ENCODE measurements around the gene MYO18A.

MYO18A gene

GRCh38 chr17:29078183-29079045, 101.8 kb downstream of the MYO18A start:
- TF ChIP-seq, protein P1, sequence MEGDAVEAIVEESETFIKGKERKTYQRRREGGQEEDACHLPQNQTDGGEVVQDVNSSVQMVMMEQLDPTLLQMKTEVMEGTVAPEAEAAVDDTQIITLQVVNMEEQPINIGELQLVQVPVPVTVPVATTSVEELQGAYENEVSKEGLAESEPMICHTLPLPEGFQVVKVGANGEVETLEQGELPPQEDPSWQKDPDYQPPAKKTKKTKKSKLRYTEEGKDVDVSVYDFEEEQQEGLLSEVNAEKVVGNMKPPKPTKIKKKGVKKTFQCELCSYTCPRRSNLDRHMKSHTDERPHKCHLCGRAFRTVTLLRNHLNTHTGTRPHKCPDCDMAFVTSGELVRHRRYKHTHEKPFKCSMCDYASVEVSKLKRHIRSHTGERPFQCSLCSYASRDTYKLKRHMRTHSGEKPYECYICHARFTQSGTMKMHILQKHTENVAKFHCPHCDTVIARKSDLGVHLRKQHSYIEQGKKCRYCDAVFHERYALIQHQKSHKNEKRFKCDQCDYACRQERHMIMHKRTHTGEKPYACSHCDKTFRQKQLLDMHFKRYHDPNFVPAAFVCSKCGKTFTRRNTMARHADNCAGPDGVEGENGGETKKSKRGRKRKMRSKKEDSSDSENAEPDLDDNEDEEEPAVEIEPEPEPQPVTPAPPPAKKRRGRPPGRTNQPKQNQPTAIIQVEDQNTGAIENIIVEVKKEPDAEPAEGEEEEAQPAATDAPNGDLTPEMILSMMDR (IDR thresholded peaks at IDR 0.05), result no peak
- TF ChIP-seq ZFX (IDR thresholded peaks at IDR 0.05; ENCODE audit: borderline replicate concordance), result no peak
- no peak overlapping the region for H3K27ac ChIP-seq

- TF ChIP-seq, protein P1 (IDR thresholded peaks at IDR 0.05), result no peak
- no peak for TF ChIP-seq ZFX (IDR thresholded peaks at IDR 0.05; ENCODE audit: borderline replicate concordance)
- no peak overlapping the region for H3K27ac ChIP-seq
These were observed 102.9 kb downstream of the MYO18A start for GRCh38 chr17:29077320-29077719.

DNA sequence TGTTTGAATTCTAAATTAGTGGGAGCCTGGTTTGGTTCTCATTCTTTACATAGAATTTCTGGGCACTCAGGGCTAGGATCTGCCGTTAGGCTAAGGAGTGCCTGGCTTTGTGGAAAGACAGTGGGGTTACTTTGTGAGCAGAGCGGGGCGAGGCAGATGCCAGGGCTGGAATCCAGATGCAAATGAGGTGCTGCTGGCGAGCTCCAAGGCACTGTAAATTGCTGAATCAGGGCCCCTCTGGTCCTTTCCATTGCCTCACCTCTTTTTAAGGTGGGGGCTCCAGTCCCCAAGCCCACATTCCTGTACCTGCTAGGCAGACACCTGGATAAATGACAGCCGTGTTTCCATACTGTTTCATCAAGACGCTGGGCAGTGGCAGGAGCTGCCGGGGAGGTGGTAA, 103.5 kb downstream of the MYO18A start:
- TF ChIP-seq, protein P1 (IDR thresholded peaks at IDR 0.05), result no peak
- TF ChIP-seq ZFX (IDR thresholded peaks at IDR 0.05; ENCODE audit: borderline replicate concordance), result no peak
- no peak overlapping the region for H3K27ac ChIP-seq

- TF ChIP-seq ZFX (IDR thresholded peaks at IDR 0.05; ENCODE audit: borderline replicate concordance), result no peak
- TF ChIP-seq, protein P1 (IDR thresholded peaks at IDR 0.05), result no peak
- no peak overlapping the region for H3K27ac ChIP-seq
These were observed 104.1 kb downstream of the MYO18A start for GRCh38 chr17:29076087-29076486.

DNA sequence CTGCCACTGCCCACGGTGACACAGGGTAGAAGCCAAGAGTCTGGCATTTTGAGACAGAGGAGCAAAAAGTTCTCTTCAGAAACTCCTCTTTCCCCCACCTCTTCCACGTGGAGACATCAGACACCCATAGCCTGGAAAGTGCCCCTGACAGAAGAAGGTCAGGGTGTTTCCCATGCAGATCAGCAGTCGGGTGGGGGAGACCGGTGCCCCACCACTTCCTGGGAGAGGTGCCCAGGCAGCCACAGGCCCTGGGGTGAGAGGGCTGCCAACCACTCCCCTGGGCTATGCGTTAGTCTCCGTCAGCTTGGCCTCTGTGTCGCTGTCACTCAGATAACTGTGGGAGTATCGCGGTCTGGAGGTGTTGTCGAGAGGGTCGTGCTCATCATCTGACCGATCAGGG, 105.7 kb downstream of the MYO18A start:
- H3K27ac ChIP-seq, result no peak overlapping the region
- TF ChIP-seq, protein P1 (IDR thresholded peaks at IDR 0.05), result no peak
- no peak for TF ChIP-seq ZFX (IDR thresholded peaks at IDR 0.05; ENCODE audit: borderline replicate concordance)

DNA sequence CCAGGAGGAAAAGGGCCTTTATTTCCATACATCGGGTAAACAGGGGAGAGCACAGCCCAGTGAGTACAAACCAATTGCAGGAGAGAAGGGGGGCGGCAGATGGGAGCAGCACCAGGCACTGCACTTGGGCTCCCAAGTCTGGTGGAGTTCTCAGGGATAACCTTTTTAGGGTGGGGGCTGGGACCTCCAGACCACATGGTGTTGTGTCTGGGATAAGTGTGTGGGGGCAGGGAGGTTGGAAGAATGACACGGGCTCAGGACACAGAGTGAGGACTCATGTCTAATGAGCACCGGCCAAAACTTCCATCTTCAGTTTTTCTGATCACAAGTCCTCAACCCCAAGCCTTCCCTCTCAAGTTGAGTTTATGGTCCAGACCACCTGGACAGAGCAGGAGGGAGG, 106.7 kb downstream of the MYO18A start:
- TF ChIP-seq ZFX (IDR thresholded peaks at IDR 0.05; ENCODE audit: borderline replicate concordance), result no peak
- TF ChIP-seq, protein P1 (IDR thresholded peaks at IDR 0.05), result no peak
- no peak overlapping the region for H3K27ac ChIP-seq

- H3K27ac ChIP-seq, result no peak overlapping the region
- TF ChIP-seq ZFX (IDR thresholded peaks at IDR 0.05; ENCODE audit: borderline replicate concordance), result no peak
These were observed 107.2 kb downstream of the MYO18A start for GRCh38 chr17:29073045-29073444.

Data from 22Rv1 (cell line).